HG02840 (cell line): ENCODE data around the gene ABCB10.
"Not testable (repeated sequence)": the region's sequence is repeated elsewhere in the genome, so short reads cannot be mapped to it uniquely, and the experiment has no call there.

ENCODE experiments used
- ATAC-seq: cut with Tn5 transposase; IDR thresholded peaks from one replicate; pipeline ENCODE4 v1.9.1; 2021; ENCODE audit warnings: mild to moderate bottlenecking, moderate library complexity, moderate number of reproducible peaks; ENCODE audit not compliant: unreplicated experiment, low FRiP score

Gene ABCB10

GRCh38 chr1:229574679-229575442 is 16.4 kb upstream of the ABCB10 start:
- ATAC-seq: no peak

- no peak for ATAC-seq
Observed at GRCh38 chr1:229572286-229572685, 13.8 kb upstream of the ABCB10 start.

GRCh38 chr1:229570891-229571516 is 12.5 kb upstream of the ABCB10 start:
- ATAC-seq: no peak

- no peak for ATAC-seq
Observed at GRCh38 chr1:229570305-229570704, 11.8 kb upstream of the ABCB10 start.

- no peak for ATAC-seq
Observed at GRCh38 chr1:229567109-229567868, 8.8 kb upstream of the ABCB10 start.

GRCh38 chr1:229563701-229564100 is 5.2 kb upstream of the ABCB10 start:
- ATAC-seq: no peak

GRCh38 chr1:229563241-229563640 is 4.7 kb upstream of the ABCB10 start:
- no peak for ATAC-seq

GRCh38 chr1:229562686-229563085 is 4.2 kb upstream of the ABCB10 start:
- ATAC-seq: no peak

GRCh38 chr1:229561141-229561540 is 2.6 kb upstream of the ABCB10 start:
- ATAC-seq: no peak

GRCh38 chr1:229560124-229560523 is 1.6 kb upstream of the ABCB10 start:
- not testable (repeated sequence) for ATAC-seq

GRCh38 chr1:229559336-229559801 is 862 bp upstream of the ABCB10 start:
- not testable (repeated sequence) for ATAC-seq

GRCh38 chr1:229557913-229558414 is 543 bp downstream of the ABCB10 start:
- peak; percentile 42 for ATAC-seq

- no peak for ATAC-seq
Observed at GRCh38 chr1:229557200-229557850, 1.2 kb downstream of the ABCB10 start.

GRCh38 chr1:229554886-229555621 is 3.5 kb downstream of the ABCB10 start:
- no peak for ATAC-seq

- no peak for ATAC-seq
Observed at GRCh38 chr1:229553621-229554130, 4.8 kb downstream of the ABCB10 start.

GRCh38 chr1:229552732-229553131 is 5.8 kb downstream of the ABCB10 start:
- ATAC-seq: no peak

GRCh38 chr1:229550812-229551567 is 7.5 kb downstream of the ABCB10 start:
- ATAC-seq: no peak

GRCh38 chr1:229547542-229547941 is 11.0 kb downstream of the ABCB10 start:
- no peak for ATAC-seq

GRCh38 chr1:229544587-229544986 is 13.9 kb downstream of the ABCB10 start:
- ATAC-seq: no peak
